ENCODE results near the gene C10orf67. TPM values are rescaled to one million over a fixed set of nuclear protein-coding genes. Genes with fewer than 3 reads are reported as not detected.

Gene C10orf67
- total RNA-seq, 1 experiment from 2014 or later, result not detected

GRCh38 chr10:23197416-23197861 is 147.2 kb downstream of the C10orf67 start:
- Histone ChIP-seq H2BK5ac (ENCODE audit: insufficient read length, low read length) (no peak overlapping the region), H3K23me2 (ENCODE audit: insufficient read length, low read depth, low read length, poor library complexity, severe bottlenecking) (peaks cover 5% of the 10 kb centered on the region), H3K23ac (ENCODE audit: insufficient read length, low read depth, low read length) (no peak overlapping the region), H3K4ac (ENCODE audit: low read depth, low read length) (no peak overlapping the region), H3K4me1 (ENCODE audit: insufficient read depth, low read length) (no peaks in the 10 kb centered on the region), H2AFZ (ENCODE audit: low read length) (no peak overlapping the region), H3K27me3 (ENCODE audit: insufficient read depth, low read length) (peaks cover 95% of the 10 kb centered on the region), H4K91ac (ENCODE audit: insufficient read length, low read depth, low read length) (no peak overlapping the region), H4K20me1 (ENCODE audit: control insufficient read depth, insufficient read depth, insufficient read length) (no peaks in the 10 kb centered on the region), H3K4me2 (ENCODE audit: insufficient read depth, insufficient read length, low read length) (no peak overlapping the region), H2BK12ac (ENCODE audit: insufficient read length, low read depth, low read length) (no peak overlapping the region), H3K27ac (ENCODE audit: insufficient read length, low read depth, low read length) (no peak overlapping the region), H2BK15ac (ENCODE audit: low read depth, low read length) (no peak overlapping the region), H3K56ac (ENCODE audit: insufficient read length, low read depth, low read length) (no peak overlapping the region), H4K5ac (ENCODE audit: insufficient read length, low read depth, low read length) (no peak overlapping the region), H4K8ac (replicated peaks; ENCODE audit: insufficient read length, low read depth, low read length) (no peak overlapping the region), H2AK5ac (ENCODE audit: insufficient read length, low read length) (no peak overlapping the region), H3K79me1 (ENCODE audit: insufficient read depth, low read depth, low read length, poor library complexity, severe bottlenecking) (no peaks in the 10 kb centered on the region), H3K9ac (ENCODE audit: extremely low read depth, insufficient read length, low read length) (no peak overlapping the region), H3K14ac (ENCODE audit: insufficient read depth, low read length) (no peak overlapping the region), H3K79me2 (ENCODE audit: insufficient read depth, low read length) (no peaks in the 10 kb centered on the region), H3K9me3 (ENCODE audit: control insufficient read depth, low read depth, low read length) (no peaks in the 10 kb centered on the region), H2BK120ac (ENCODE audit: low read depth, low read length, poor library complexity, severe bottlenecking) (no peak overlapping the region), H2BK20ac (ENCODE audit: low read depth, low read length, poor library complexity, severe bottlenecking) (no peak overlapping the region), H3K18ac (ENCODE audit: insufficient read length, low read depth, low read length) (no peak overlapping the region), H3T11ph (ENCODE audit: low read length) (no peak overlapping the region)
- DNase-seq, result no peak
- whole genome bisulfite sequencing (ENCODE audit: extremely low coverage, insufficient read length, low lambda C conversion rate), result no CpG with 5 or more reads among the region's 12 CpGs
- Mint-ChIP-seq H3K9me3 (peaks cover 6 to 16% of the 10 kb centered on the region in 2 experiments), H3K4me3 (no peak overlapping the region), H3K27me3 (ENCODE audit: low read depth) (peaks cover 97% of the 10 kb centered on the region), H3K4me1 (peaks cover 21 to 51% of the 10 kb centered on the region in 2 experiments), H3K36me3 (ENCODE audit: insufficient read depth in 1 of 3, low read depth in 3 of 3) (peaks cover 0 to 1% (median 0%) of the 10 kb centered on the region in 3 experiments; a peak in 2 of 7 replicates), H3K27ac (no peak overlapping the region)
- TF ChIP-seq CTCF (conservative IDR thresholded peaks at IDR 0.05), result no peak

All from H9 (cell line).